Right forelimb (tissue), 1 donor: ENCODE data around the gene IFNGR2.
A peak's percentile ranks its signal among the peaks of the same experiment; 100 is the strongest.
"Not testable (repeated sequence)": the region's sequence is repeated elsewhere in the genome, so short reads cannot be mapped to it uniquely, and the experiment has no call there.

Source experiments
- DNase-seq: peaks from one replicate; pipeline ENCODE4 v3.0.0-alpha.2; 2018

The IFNGR2 gene

GRCh38 chr21:33403128-33403785, at the start of gene IFNGR2:
IFNGR2 (plus strand) TSS chr21:33403413; CDS start chr21:33403544, 131 bp downstream.
- DNase-seq: peak; percentile 80

GRCh38 chr21:33355355-33355754, 47.9 kb upstream of the IFNGR2 start:
- no peak for DNase-seq

- DNase-seq: no peak
Observed at GRCh38 chr21:33355996-33356395, 47.2 kb upstream of the IFNGR2 start.

- no peak for DNase-seq
Observed at GRCh38 chr21:33357177-33357576, 46.0 kb upstream of the IFNGR2 start.

- no peak for DNase-seq
Observed at GRCh38 chr21:33359446-33359845, 43.8 kb upstream of the IFNGR2 start.

GRCh38 chr21:33360281-33360680, 42.9 kb upstream of the IFNGR2 start:
- no peak for DNase-seq

- DNase-seq: peak; percentile 77
Observed at GRCh38 chr21:33360881-33361602, 42.2 kb upstream of the IFNGR2 start.

GRCh38 chr21:33362044-33362555, 41.1 kb upstream of the IFNGR2 start:
- no peak for DNase-seq

GRCh38 chr21:33363911-33364609, 39.2 kb upstream of the IFNGR2 start:
- DNase-seq: not testable (repeated sequence)

- no peak for DNase-seq
Observed at GRCh38 chr21:33364830-33365229, 38.4 kb upstream of the IFNGR2 start.

GRCh38 chr21:33367309-33367973, 35.8 kb upstream of the IFNGR2 start:
- DNase-seq: no peak

GRCh38 chr21:33368124-33368523, 35.1 kb upstream of the IFNGR2 start:
- no peak for DNase-seq

GRCh38 chr21:33368576-33368975, 34.6 kb upstream of the IFNGR2 start:
- no peak for DNase-seq

GRCh38 chr21:33369586-33369985, 33.6 kb upstream of the IFNGR2 start:
- no peak for DNase-seq

- DNase-seq: no peak
Observed at GRCh38 chr21:33370305-33370704, 32.9 kb upstream of the IFNGR2 start.

GRCh38 chr21:33371366-33371765, 31.8 kb upstream of the IFNGR2 start:
- DNase-seq: no peak

GRCh38 chr21:33372582-33372981, 30.6 kb upstream of the IFNGR2 start:
- no peak for DNase-seq

- no peak for DNase-seq
Observed at GRCh38 chr21:33373451-33373850, 29.8 kb upstream of the IFNGR2 start.

- no peak for DNase-seq
Observed at GRCh38 chr21:33374080-33374449, 29.1 kb upstream of the IFNGR2 start.

GRCh38 chr21:33374450-33375096, 28.6 kb upstream of the IFNGR2 start:
- DNase-seq: no peak

- no peak for DNase-seq
Observed at GRCh38 chr21:33375101-33375644, 28.0 kb upstream of the IFNGR2 start.

- no peak for DNase-seq
Observed at GRCh38 chr21:33377221-33377920, 25.8 kb upstream of the IFNGR2 start.
